ENCODE results near the gene STK31. TPM values are rescaled to one million over a fixed set of nuclear protein-coding genes. Genes with fewer than 3 reads are reported as not detected.
"Not testable (repeated sequence)": the region's sequence is repeated elsewhere in the genome, so short reads cannot be mapped to it uniquely, and the experiment has no call there.

The STK31 gene
- total RNA-seq, 2 donors from 2014 or later: 0.33 TPM; not detected in 1

- H3K27ac ChIP-seq: no peak overlapping the region
- H3K27me3 ChIP-seq: no peaks in the 10 kb centered on the region
- no peaks in the 10 kb centered on the region for H3K9me3 ChIP-seq
Observed at GRCh38 chr7:23873306-23873705, 163.3 kb downstream of the STK31 start.

GRCh38 chr7:23876526-23876925 lies 166.5 kb downstream of the STK31 start:
- H3K4me1 ChIP-seq; H3K36me3 ChIP-seq; H3K27me3 ChIP-seq; H3K4me3 ChIP-seq; H3K27ac ChIP-seq; DNase-seq (ENCODE audit: low spot score); H3K9me3 ChIP-seq: not testable (repeated sequence)

More at GRCh38 chr7:23873306-23873705, 163.3 kb downstream of the STK31 start:
- no peaks in the 10 kb centered on the region for H3K4me1 ChIP-seq
- no peak for DNase-seq (ENCODE audit: low spot score)
- no peak overlapping the region for H3K4me3 ChIP-seq
- H3K36me3 ChIP-seq: no peaks in the 10 kb centered on the region
- no peak for TF ChIP-seq CTCF (IDR thresholded peaks at IDR 0.05)

Other genes with a start within 250 kb of the STK31 start
- gene IGF2BP3, start 239.7 kb upstream of the STK31 start, total RNA-seq: not detected
- gene TRA2A, start 178.2 kb upstream of the STK31 start, total RNA-seq: 10 to 100 TPM; 16.0 to 26.7 TPM
- gene CCDC126, start 112.8 kb upstream of the STK31 start, total RNA-seq: 10 to 100 TPM in 1 of 2 donors, 1 to 10 TPM in 1; 9.4 to 10.6 TPM
- gene FAM221A, start 30.0 kb upstream of the STK31 start, total RNA-seq: 1 to 10 TPM; 5.5 to 6.5 TPM